Dendritic cell treated with granulocyte-macrophage colony-stimulating factor and Interleukin-4, amounts not matched to agents 40 ng/mL and 50 ng/mL, for 4 days (primary cell): ENCODE results near the gene INSC.

Source experiments
- H3K27ac Mint-ChIP-seq: one replicate; pipeline ENCODE4 v1.8.0; 2022; ENCODE audit warnings: mild to moderate bottlenecking, mixed read lengths
- H3K27me3 Mint-ChIP-seq: one replicate; pipeline ENCODE4 v1.8.0; 2022; ENCODE audit warnings: mild to moderate bottlenecking, mixed read lengths
- H3K36me3 Mint-ChIP-seq: one replicate; pipeline ENCODE4 v1.8.0; 2022; ENCODE audit warnings: low read depth, mixed read lengths
- H3K4me1 Mint-ChIP-seq: one replicate; pipeline ENCODE4 v1.8.0; 2022; ENCODE audit warnings: low read depth, mixed read lengths
- H3K4me3 Mint-ChIP-seq: one replicate; pipeline ENCODE4 v1.8.0; 2022; ENCODE audit warnings: mild to moderate bottlenecking, moderate library complexity, mixed read lengths
- H3K9me3 Mint-ChIP-seq: one replicate; pipeline ENCODE4 v1.8.0; 2022; ENCODE audit warnings: mixed read lengths
- intact Hi-C: fragments of 100-400 bp; cut with micrococcal nuclease; formaldehyde crosslinking; loops from one replicate; pipeline ENCODE4 v1.15.0; 2022

Gene INSC

DNA sequence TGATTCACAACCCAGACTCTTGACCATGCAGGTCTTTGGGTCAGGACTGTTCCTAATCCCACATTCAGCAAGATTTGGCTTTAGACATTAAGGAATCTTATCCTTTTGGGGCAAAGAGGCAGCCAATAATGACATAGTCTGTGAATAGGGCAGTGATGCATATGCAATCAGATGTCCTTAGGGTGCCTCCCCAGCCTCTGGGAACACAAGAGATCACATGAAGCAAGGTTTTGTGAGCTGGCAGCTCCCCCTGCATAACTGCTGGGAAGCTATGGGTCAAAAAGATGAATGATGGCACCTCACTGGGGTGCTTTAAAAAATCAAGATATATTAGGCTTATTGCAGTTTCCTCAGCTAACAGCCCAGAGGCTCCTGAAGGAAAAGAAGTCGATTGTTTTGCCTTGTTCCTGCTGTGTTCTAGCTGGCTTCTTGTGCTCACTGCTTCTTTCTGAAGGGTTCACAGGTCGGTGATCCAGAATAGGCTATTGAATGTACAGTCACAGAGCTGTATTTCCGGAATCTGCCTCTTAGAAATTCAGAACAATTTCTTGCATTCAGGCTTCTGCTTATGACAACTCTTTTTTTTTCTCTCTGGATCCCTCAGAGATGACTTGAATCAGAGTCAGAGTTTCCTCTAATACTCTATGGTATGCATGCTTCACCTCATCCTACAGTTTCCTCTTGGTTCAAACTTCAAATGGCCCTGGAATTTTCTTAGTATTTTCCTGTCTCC, 31.7 kb downstream of the INSC start:
- Mint-ChIP-seq H3K9me3 (no peaks in the 10 kb centered on the region), H3K27me3 (no peaks in the 10 kb centered on the region), H3K4me3 (no peak overlapping the region), H3K4me1 (peaks cover 8% of the 10 kb centered on the region), H3K27ac (no peak overlapping the region), H3K36me3 (no peaks in the 10 kb centered on the region)
- intact Hi-C loops: no loop called here

DNA sequence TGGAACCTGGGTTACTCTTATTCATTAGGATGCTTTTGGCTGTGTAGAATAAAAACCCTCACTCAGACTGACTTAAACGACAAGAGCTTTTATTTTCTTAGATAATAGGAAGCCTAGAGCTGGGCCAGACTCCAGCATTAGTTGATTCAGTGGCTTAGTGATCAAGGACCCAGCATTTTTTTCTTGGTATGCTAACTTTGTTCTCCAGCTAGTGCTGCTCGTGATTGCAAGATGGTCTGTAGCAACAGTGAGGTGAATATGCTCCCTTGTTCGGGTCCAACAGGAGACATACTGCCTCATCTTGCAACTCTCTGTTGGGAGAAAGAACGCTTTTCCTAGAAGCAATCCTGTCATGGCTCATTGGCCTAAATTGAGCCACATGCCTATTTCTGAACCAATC, 33.4 kb downstream of the INSC start:
- Mint-ChIP-seq H3K4me1 (peaks cover 8% of the 10 kb centered on the region), H3K27me3 (no peaks in the 10 kb centered on the region), H3K36me3 (no peaks in the 10 kb centered on the region), H3K4me3 (no peak overlapping the region), H3K9me3 (no peaks in the 10 kb centered on the region), H3K27ac (no peak overlapping the region)
- intact Hi-C loops: no loop called here

DNA sequence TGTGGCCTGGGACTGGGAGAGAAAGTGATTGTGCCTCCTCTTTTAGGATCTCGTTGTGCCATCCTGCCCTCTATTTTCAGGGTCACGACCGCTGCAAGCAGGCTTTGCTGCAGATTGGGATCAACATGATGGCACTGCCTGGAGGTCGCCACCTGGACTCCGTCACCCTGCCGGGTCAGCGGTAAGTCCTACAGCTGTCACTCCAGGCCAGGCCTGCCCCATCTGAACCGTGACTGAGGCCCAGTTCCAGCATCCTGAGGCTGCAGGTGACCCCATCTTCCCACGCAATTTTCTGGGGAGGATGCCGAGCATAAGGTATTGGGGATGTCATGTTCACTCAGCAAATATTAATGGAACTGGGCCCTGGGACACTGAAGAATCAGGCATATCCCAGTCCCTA, 34.3 kb downstream of the INSC start:
- intact Hi-C loops: no loop called here
- Mint-ChIP-seq H3K36me3 (no peaks in the 10 kb centered on the region), H3K4me1 (peaks cover 8% of the 10 kb centered on the region), H3K9me3 (no peaks in the 10 kb centered on the region), H3K27ac (no peak overlapping the region), H3K4me3 (no peak overlapping the region), H3K27me3 (no peaks in the 10 kb centered on the region)

DNA sequence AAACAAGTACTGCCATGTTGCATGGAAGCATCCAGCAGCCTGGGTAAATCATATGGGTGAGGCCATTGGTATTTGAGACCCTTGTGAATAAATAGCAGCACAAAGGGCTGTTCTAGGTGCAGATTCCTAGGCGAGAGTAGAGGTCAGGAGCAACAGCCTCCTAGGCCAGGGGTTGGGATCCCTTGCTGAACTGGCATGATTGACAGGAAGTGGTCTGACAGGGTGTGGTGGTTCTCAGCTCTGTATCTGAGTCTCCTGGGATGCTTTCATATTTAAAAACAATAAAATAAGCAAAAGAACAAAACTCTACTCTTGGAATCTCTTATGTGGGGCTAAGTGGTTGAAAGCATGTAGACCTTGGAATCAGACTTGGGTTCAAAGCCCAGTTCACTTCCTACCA, 35.8 kb downstream of the INSC start:
- Mint-ChIP-seq H3K4me3 (no peak overlapping the region), H3K27ac (no peak overlapping the region), H3K4me1 (peaks cover 4% of the 10 kb centered on the region), H3K27me3 (no peaks in the 10 kb centered on the region), H3K36me3 (no peaks in the 10 kb centered on the region), H3K9me3 (no peaks in the 10 kb centered on the region)
- intact Hi-C loops: no loop called here

DNA sequence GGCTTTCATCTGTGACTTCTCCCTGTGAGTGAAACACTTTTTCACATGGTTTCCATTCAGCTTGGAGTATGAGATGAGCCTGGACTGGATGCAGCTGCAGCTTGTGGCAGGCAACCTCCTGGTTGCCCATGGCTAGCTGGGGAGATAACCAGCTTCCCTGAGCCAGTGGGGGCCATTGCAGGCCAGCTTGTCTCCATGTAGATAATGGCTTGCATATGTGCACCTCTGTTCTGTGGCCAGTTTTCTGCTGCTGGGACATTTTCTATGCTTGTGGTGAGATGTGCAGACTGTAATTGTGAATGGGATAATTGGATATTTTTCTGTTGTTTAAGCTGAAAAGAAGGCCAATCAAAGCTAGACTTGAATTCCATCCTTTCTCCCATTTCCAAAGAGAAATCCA, 38.5 kb downstream of the INSC start:
- H3K4me1 Mint-ChIP-seq: no peaks in the 10 kb centered on the region
- H3K36me3 Mint-ChIP-seq: no peaks in the 10 kb centered on the region
- no peaks in the 10 kb centered on the region for H3K27me3 Mint-ChIP-seq
- intact Hi-C loops: no loop called here
- H3K27ac Mint-ChIP-seq: no peak overlapping the region
- H3K9me3 Mint-ChIP-seq: no peaks in the 10 kb centered on the region
- no peak overlapping the region for H3K4me3 Mint-ChIP-seq

DNA sequence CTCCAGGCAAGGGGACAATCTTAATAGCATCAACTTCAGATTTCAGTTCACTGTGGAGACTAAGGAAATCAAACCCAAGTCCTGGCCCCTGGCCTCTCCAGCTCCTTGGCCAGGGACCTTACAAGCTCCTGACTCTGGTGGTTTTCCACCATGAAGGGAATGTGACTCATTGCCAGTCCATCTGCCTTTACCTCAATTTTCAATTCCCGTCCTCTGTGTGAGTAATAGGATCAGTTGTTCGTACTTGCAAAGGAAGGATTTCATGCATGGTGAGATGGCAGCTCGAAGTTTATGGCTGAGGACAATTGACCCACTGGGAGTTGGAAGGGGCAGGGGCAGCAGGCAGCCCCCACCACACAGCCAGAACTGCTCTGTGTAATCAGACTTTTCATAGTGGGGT, 42.5 kb downstream of the INSC start:
- H3K27me3 Mint-ChIP-seq: no peaks in the 10 kb centered on the region
- no peak overlapping the region for H3K27ac Mint-ChIP-seq
- intact Hi-C loops: no loop called here
- H3K4me3 Mint-ChIP-seq: no peak overlapping the region
- no peaks in the 10 kb centered on the region for H3K4me1 Mint-ChIP-seq
- H3K9me3 Mint-ChIP-seq: no peaks in the 10 kb centered on the region
- H3K36me3 Mint-ChIP-seq: no peaks in the 10 kb centered on the region

- no peaks in the 10 kb centered on the region for H3K27me3 Mint-ChIP-seq
- no peaks in the 10 kb centered on the region for H3K9me3 Mint-ChIP-seq
- intact Hi-C loops: no loop called here
- H3K36me3 Mint-ChIP-seq: no peaks in the 10 kb centered on the region
- H3K4me1 Mint-ChIP-seq: no peaks in the 10 kb centered on the region
- H3K27ac Mint-ChIP-seq: no peak overlapping the region
- H3K4me3 Mint-ChIP-seq: no peak overlapping the region
Measured at GRCh38 chr11:15157606-15158137, 42.9 kb downstream of the INSC start.

- Mint-ChIP-seq H3K4me3 (no peak overlapping the region), H3K27me3 (no peaks in the 10 kb centered on the region), H3K27ac (no peak overlapping the region), H3K9me3 (no peaks in the 10 kb centered on the region), H3K4me1 (peaks cover 7% of the 10 kb centered on the region), H3K36me3 (no peaks in the 10 kb centered on the region)
- intact Hi-C loops: no loop called here
Measured at GRCh38 chr11:15158351-15159015, 43.8 kb downstream of the INSC start.

DNA sequence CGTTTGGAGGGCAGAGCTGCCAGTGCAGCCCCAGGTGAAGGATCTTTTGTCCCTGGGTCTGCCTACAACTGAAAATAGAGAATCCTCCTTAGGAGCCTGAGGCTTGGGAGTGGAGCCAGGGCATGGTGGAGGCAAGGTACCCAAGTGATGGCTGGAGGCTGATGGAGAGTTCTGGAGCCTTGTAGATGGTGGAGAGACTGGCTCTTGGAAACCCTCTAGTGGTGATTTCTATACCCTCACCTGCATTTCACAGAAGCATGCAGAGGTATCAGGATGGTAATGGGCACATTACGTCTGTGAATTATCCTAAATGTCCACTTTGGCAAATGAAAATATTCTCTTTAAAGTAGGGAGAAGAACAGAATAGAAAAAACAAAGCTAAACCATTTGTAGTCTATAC, 44.4 kb downstream of the INSC start:
- Mint-ChIP-seq H3K36me3 (no peaks in the 10 kb centered on the region), H3K27ac (no peak overlapping the region), H3K4me3 (no peak overlapping the region), H3K27me3 (no peaks in the 10 kb centered on the region), H3K9me3 (no peaks in the 10 kb centered on the region), H3K4me1 (peaks cover 12% of the 10 kb centered on the region)
- intact Hi-C loops: no loop called here

DNA sequence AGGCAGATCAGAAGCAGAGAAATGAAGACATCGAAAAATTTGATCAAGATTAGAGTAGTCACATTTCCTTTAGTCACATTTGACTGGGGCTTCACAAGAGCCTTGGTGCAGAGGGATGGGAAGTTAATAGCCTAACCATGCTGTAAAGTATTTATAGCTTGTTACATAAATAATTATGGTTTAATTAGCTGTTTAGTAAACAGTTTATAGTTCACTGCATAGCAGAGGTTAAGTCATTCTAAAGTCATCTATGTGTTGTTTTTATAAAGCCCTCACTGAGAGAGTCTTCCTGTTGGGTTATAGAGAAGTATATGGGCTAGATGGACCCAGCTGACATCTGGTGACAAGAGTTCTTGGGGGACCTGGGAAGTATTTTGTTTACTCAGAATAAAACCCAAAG, 47.1 kb downstream of the INSC start:
- no peaks in the 10 kb centered on the region for H3K36me3 Mint-ChIP-seq
- no peak overlapping the region for H3K4me3 Mint-ChIP-seq
- H3K27ac Mint-ChIP-seq: no peak overlapping the region

DNA sequence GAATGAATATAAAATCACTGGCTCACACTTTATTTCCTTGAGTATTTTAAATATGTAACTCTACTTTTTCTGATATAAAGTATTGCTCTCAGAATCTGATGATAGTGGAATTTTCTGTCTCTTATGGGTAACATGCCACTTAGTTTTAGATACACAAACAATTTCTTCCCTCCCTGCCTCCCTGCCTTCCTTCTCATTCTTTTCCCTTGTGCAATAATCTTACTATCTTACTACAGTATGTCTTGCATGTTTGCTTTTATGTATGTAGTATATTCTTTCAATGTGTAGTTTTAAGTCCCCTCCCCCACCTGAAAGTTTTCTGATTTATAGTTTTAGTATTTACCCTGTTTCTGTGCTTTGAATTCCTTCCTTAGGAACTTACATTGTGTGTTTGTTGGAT, 48.4 kb downstream of the INSC start:
- Mint-ChIP-seq H3K36me3 (no peaks in the 10 kb centered on the region), H3K27ac (no peak overlapping the region), H3K27me3 (no peaks in the 10 kb centered on the region), H3K4me3 (no peak overlapping the region), H3K4me1 (peaks cover 19% of the 10 kb centered on the region), H3K9me3 (no peaks in the 10 kb centered on the region)
- intact Hi-C loops: no loop called here

More for the DNA sequence above, 47.1 kb downstream of the INSC start:
- Mint-ChIP-seq H3K4me1 (peaks cover 19% of the 10 kb centered on the region), H3K27me3 (no peaks in the 10 kb centered on the region), H3K9me3 (no peaks in the 10 kb centered on the region)
- intact Hi-C loops: no loop called here

- Mint-ChIP-seq H3K4me1 (peaks cover 19% of the 10 kb centered on the region), H3K4me3 (no peak overlapping the region), H3K27ac (no peak overlapping the region), H3K36me3 (no peaks in the 10 kb centered on the region), H3K9me3 (no peaks in the 10 kb centered on the region), H3K27me3 (no peaks in the 10 kb centered on the region)
- intact Hi-C loops: no loop called here
Measured at GRCh38 chr11:15166204-15166603, 51.5 kb downstream of the INSC start.

- H3K27ac Mint-ChIP-seq: no peak overlapping the region
- intact Hi-C loops: no loop called here
- H3K36me3 Mint-ChIP-seq: no peaks in the 10 kb centered on the region
- H3K4me3 Mint-ChIP-seq: no peak overlapping the region
- peaks cover 8% of the 10 kb centered on the region for H3K27me3 Mint-ChIP-seq
- H3K9me3 Mint-ChIP-seq: no peaks in the 10 kb centered on the region
- H3K4me1 Mint-ChIP-seq: no peaks in the 10 kb centered on the region
Measured at GRCh38 chr11:15169815-15170551, 55.3 kb downstream of the INSC start.

GRCh38 chr11:15170698-15171097, 56.0 kb downstream of the INSC start:
- H3K4me3 Mint-ChIP-seq: no peak overlapping the region
- H3K27me3 Mint-ChIP-seq: peaks cover 8% of the 10 kb centered on the region
- H3K27ac Mint-ChIP-seq: no peak overlapping the region
- intact Hi-C loops: no loop called here
- no peaks in the 10 kb centered on the region for H3K36me3 Mint-ChIP-seq
- H3K9me3 Mint-ChIP-seq: no peaks in the 10 kb centered on the region
- H3K4me1 Mint-ChIP-seq: no peaks in the 10 kb centered on the region
